HG02798 (cell line): ENCODE data around the gene KRTAP10-9.
"Not testable (repeated sequence)": the region's sequence is repeated elsewhere in the genome, so short reads cannot be mapped to it uniquely, and the experiment has no call there.

ENCODE experiments used
- ATAC-seq: cut with Tn5 transposase; IDR thresholded peaks from one replicate; pipeline ENCODE4 v1.9.1; 2021; ENCODE audit warnings: mild to moderate bottlenecking; ENCODE audit not compliant: unreplicated experiment, poor library complexity

Gene KRTAP10-9

DNA sequence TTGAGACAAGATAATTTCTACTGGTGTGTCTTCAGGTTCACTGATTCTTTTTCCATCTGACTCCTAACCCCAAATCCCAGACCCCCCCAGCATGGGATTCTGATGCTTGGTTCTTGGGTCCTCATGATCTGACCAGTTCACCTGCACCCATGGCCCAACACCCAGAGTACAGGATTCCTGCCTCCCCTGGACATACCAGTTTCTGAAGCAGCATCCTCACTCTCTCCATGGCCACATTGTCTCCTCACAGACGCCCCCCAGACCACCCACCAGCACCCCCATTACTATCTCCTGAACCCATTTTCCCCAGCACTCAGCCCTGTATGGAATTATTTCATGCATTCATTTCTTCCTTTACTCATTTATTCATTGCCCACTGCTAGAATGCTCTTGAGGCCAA lies 30.0 kb downstream of the KRTAP10-9 start:
- ATAC-seq: no peak

GRCh38 chr21:44657635-44658540 lies 31.0 kb downstream of the KRTAP10-9 start, which contains the start of gene KRTAP12-3:
TSS of gene KRTAP12-3 (plus strand) at chr21:44657932. CDS start at chr21:44657980, 48 bp downstream.
- no peak for ATAC-seq

- no peak for ATAC-seq
Observed at GRCh38 chr21:44658541-44658910, 31.6 kb downstream of the KRTAP10-9 start.

GRCh38 chr21:44658913-44659595 lies 32.2 kb downstream of the KRTAP10-9 start:
- ATAC-seq: no peak

DNA sequence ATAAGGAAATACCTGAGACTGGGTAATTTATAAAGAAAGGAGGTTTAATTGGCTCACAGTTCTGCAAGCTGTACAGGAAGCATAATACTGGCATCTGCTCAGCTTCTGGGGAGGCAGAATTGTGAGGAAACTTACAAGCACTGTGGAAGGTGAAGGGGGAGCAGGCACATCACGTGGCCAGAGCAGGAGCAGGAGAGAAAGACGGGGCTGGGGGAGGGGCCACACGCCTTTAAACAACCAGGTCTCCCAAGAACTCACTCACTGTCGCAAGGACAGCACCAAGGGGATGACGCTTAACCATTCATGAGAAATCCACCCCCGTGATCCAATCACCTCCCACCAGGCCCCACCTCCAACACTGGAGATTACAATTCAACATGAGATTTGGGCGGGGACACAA lies 34.7 kb downstream of the KRTAP10-9 start:
- ATAC-seq: not testable (repeated sequence)

GRCh38 chr21:44664691-44665090 lies 37.8 kb downstream of the KRTAP10-9 start:
- ATAC-seq: no peak

- no peak for ATAC-seq
Observed at GRCh38 chr21:44666401-44667320, 39.8 kb downstream of the KRTAP10-9 start, which contains the start of gene KRTAP12-2. TSS of gene KRTAP12-2 (minus strand) at chr21:44666927. CDS start at chr21:44666886, 41 bp downstream.

DNA sequence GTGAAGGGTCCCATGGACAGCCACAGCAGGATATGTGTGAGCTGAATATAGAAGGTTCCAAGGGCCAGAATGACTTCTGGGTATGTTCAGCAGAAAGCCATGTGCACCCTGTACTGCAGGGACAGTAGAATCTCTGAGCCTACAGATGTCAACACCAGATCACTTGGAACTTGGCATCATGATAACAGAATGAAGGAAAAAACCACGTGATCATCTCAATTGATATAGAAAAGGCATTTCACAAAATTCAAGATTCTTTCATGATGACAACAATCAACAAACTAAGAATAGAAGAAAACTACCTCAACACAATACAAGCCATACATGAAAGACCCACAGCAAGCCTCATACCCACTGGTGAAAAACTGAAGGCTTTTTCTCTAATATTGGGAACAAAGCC lies 40.7 kb downstream of the KRTAP10-9 start:
- ATAC-seq: no peak

DNA sequence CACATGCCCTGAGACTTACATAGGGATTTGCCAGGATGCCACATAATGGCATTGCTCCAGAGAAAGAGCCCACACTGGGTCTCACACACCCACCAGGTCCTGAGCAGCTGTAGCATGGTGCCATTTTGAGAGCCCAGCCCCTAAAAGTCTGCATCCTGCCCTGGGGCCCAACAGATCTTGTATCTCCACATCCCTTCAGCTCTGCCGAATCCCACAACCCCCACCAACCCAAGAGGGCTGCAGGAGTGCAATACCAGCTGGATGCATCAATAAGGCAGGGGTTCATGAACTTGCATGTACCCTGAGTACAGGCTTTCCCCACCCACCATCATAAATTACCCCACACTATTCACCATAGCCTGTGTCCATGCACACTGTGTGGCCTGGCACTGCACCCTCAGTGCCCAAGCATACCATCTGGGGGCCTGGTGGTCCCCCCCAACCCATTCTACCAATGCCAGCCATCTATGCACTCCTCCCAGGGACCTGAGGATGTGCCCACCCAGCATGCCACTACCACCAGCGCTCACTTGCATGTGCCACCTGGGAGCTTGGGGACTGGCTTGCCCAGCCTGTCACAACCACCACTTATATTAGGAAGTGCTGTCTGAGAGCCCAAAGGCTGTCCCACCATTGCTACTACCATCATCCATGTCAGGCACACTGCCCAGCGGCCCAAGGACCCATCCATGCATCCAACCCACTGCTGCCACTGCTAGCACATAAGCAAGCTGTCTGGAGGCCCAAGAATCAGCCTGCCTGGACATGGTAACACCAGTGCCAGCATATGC lies 43.9 kb downstream of the KRTAP10-9 start:
- ATAC-seq: no peak

DNA sequence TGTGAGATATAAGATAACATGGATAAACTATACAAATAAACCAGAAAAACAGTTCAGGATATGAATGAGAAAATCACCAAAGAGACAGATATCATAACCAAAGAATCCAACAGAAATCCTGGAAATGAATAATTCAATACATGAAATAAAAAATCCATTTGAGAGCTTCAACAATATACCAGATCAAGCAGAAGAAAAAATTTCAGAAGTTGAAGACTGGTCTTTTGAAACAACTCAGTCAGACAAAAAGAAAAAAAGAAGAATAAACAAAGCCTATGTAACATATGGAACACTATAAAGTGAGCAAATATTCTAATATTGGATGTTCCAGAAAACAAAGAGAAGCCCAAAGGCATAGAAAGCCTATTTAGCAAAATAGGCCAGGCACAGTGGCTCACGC lies 45.0 kb downstream of the KRTAP10-9 start:
- ATAC-seq: no peak

DNA sequence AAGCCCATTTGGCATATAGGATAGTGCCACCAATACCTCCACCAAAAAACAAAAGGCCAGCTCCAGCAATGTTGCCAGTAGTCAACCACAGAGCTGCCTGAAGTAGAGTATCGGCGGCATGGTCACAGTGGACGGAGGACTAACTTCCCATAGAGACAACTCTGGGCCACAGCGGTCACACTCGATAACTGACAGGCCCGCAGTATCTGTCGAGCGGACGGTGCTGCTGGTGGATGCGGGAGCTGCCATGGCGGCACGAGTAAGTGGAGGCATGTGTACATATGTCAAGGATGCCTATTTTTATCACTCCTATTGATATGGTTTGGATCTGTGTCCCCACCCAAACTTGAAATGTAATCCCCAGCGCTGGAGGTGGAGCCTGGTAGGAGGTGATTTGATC lies 51.0 kb downstream of the KRTAP10-9 start:
- ATAC-seq: no peak
